22Rv1 (cell line): ENCODE measurements around the gene TCF4.

Source experiments
- H3K27ac ChIP-seq: fragments of 450-650 bp; 2 replicates; pipeline ENCODE4 v1.5.1; 2017
- CTCF ChIP-seq: fragments of 450-650 bp; IDR thresholded peaks from 2 replicates; pipeline ENCODE4 v1.5.1; 2017; ENCODE audit warnings: mild to moderate bottlenecking
- ZFX ChIP-seq: fragments of 450-650 bp; IDR thresholded peaks from 2 replicates; pipeline ENCODE4 v1.6.1; 2017; ENCODE audit warnings: antibody characterized with exemption, borderline replicate concordance

The TCF4 gene

GRCh38 chr18:55625901-55626300 is 37.9 kb upstream of the TCF4 start:
- H3K27ac ChIP-seq: no peak overlapping the region
- TF ChIP-seq CTCF: no peak

- H3K27ac ChIP-seq: no peak overlapping the region
- TF ChIP-seq ZFX (no peak), CTCF (no peak)
Measured at GRCh38 chr18:55623626-55624025, 35.6 kb upstream of the TCF4 start.

GRCh38 chr18:55610506-55610905 is 22.5 kb upstream of the TCF4 start:
- no peak overlapping the region for H3K27ac ChIP-seq
- TF ChIP-seq CTCF: no peak
- no peak for TF ChIP-seq ZFX

GRCh38 chr18:55609160-55609825 is 21.3 kb upstream of the TCF4 start:
- no peak overlapping the region for H3K27ac ChIP-seq
- TF ChIP-seq ZFX (no peak), CTCF (no peak)

GRCh38 chr18:55608497-55608896 is 20.5 kb upstream of the TCF4 start:
- TF ChIP-seq CTCF (no peak), ZFX (no peak)
- no peak overlapping the region for H3K27ac ChIP-seq

GRCh38 chr18:55607773-55608172 is 19.8 kb upstream of the TCF4 start:
- no peak for TF ChIP-seq CTCF
- no peak for TF ChIP-seq ZFX
- H3K27ac ChIP-seq: no peak overlapping the region

GRCh38 chr18:55605733-55606338 is 17.8 kb upstream of the TCF4 start:
- TF ChIP-seq CTCF: no peak
- TF ChIP-seq ZFX: no peak
- no peak overlapping the region for H3K27ac ChIP-seq
